Effector memory CD8-positive, alpha-beta T cell (primary cell): Measurements from ENCODE around the gene COLEC12.

Source experiments
- ATAC-seq: fragments of 150-1000 bp; cut with Tn5 transposase; replicated peaks from 2 replicates; pipeline ENCODE4 v1.10.0; 2021; ENCODE audit warnings: mild to moderate bottlenecking, moderate library complexity
- DNase-seq, 3 experiments: peaks; one replicate each; pipeline ENCODE4 v3.0.0; 2021
- H3K27ac Mint-ChIP-seq, 2 donors: one replicate each; pipeline ENCODE4 v1.8.0; 2022; ENCODE audit warnings: mild to moderate bottlenecking in 2 of 2, mixed read lengths in 2 of 2, moderate library complexity in 2 of 2
- H3K27me3 Mint-ChIP-seq, 2 donors: one replicate each; pipeline ENCODE4 v1.8.0; 2022; ENCODE audit warnings: mixed read lengths in 2 of 2
- H3K36me3 Mint-ChIP-seq: one replicate; pipeline ENCODE4 v1.8.0; 2022; ENCODE audit warnings: mild to moderate bottlenecking, moderate library complexity, mixed read lengths; ENCODE audit not compliant: insufficient read depth
- H3K4me1 Mint-ChIP-seq, 2 donors: one replicate each; pipeline ENCODE4 v1.8.0; 2022; ENCODE audit warnings: low read depth in 2 of 2, mixed read lengths in 2 of 2
- H3K4me3 Mint-ChIP-seq, 2 donors: one replicate each; pipeline ENCODE4 v1.8.0; 2022; ENCODE audit warnings: mild to moderate bottlenecking in 2 of 2, mixed read lengths in 2 of 2, moderate library complexity in 2 of 2
- H3K9me3 Mint-ChIP-seq, 2 donors: one replicate each; pipeline ENCODE4 v1.8.0; 2022; ENCODE audit warnings: mixed read lengths in 2 of 2

COLEC12 gene

DNA sequence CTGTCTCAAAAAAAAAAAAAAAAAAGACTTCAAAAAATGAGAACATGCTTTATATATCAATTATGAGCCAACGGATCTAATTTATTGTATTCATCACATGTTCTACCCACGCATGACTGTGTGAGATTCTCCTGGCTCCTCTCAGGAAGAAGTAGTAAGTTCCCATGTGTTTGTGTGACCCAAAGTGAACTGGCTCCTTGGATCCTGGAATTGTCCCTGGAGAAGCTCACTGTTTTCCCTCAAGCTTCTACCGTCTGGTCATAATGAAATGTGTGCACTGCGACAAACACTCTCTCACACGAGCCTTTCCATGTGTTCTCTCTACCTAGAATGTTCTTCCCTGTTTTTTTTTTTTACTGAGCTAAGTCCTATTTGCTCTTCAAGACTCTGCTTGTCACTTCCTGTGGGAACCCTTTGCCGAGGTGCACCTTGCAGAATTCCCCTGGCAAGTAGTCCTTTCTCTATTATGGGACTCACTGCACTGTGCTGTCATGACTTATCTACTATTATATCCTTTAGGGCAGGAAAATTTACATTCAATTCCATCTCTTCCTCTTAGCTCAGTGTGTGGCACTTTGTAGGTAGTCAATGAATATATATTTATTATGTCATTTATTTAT is 149.4 kb downstream of the COLEC12 start:
- Mint-ChIP-seq H3K27me3 (peaks cover 30 to 74% of the 10 kb centered on the region in 2 donors), H3K4me1 (no peaks in the 10 kb centered on the region), H3K36me3 (no peaks in the 10 kb centered on the region), H3K4me3 (no peak overlapping the region), H3K9me3 (no peaks in the 10 kb centered on the region), H3K27ac (no peak overlapping the region)
- ATAC-seq = no peak
- no peak for DNase-seq

DNA sequence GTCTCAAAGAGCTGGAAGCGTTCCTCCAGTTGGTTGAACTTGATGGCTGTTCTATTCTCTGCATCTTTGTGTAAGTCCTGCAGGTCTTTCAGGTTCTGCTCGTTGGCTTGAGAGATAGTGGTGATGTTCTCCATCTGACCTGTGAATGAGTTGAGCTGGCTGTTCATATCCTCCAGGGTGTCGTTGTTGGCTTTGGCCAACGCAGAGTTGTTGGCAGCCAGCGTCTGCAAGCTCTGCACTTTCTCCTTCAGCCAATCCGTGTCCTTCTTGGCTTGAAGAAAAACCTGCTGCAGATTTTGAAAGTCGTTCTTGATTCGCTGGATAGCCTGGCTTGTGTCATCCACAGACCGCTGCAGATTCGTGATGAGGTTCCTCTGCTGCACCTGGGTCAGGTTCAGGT is 153.9 kb downstream of the COLEC12 start:
- H3K4me3 Mint-ChIP-seq = no peak overlapping the region
- no peaks in the 10 kb centered on the region for H3K36me3 Mint-ChIP-seq
- no peaks in the 10 kb centered on the region for H3K9me3 Mint-ChIP-seq
- H3K27ac Mint-ChIP-seq = no peak overlapping the region
- peaks cover 32 to 74% of the 10 kb centered on the region in 2 donors for H3K27me3 Mint-ChIP-seq
- H3K4me1 Mint-ChIP-seq = no peaks in the 10 kb centered on the region
- DNase-seq = no peak
- ATAC-seq = no peak

DNA sequence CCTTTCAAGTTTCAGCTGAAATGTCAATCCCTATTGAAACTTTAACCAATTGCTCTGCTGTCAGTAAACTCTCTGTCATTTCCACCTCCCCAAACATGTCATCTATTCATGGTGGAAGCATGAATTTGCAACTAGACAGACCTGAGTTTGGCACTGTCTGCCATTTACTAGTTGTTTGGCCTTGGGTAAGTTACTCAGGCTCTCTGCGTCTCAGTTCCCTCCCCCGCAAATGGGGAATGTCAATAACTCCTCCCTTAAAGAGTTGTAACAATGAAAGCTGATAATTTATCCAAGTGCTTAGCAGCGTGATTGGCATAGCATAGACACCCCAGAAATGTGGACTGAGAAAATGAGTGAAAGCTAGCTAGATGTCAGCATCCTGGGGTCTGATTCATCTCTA is 159.4 kb downstream of the COLEC12 start:
- Mint-ChIP-seq H3K4me3 (no peak overlapping the region), H3K36me3 (no peaks in the 10 kb centered on the region), H3K4me1 (no peaks in the 10 kb centered on the region), H3K9me3 (no peaks in the 10 kb centered on the region), H3K27me3 (peaks cover 36% of the 10 kb centered on the region in 2 donors), H3K27ac (no peak overlapping the region)
- ATAC-seq (no peak), DNase-seq (no peak)

DNA sequence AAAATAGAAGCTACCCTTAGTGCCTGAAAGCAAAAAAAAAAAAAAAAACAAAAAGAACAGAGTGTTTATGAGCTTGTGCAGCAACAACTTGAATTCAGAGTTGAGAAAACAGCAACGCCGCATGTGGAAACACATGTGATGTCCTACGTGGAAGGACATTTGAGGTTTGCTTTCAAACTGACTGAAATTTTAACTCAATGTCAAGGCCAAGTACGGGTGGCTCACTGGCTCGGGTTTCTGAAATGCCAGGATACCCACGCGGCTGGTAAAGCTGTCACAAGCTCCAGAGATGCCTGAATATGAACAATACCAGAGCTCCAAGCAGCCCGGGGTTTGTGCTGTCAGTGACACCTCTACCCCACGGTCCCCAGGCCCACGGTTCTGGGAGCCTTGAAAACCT is 160.5 kb downstream of the COLEC12 start:
- H3K36me3 Mint-ChIP-seq = no peaks in the 10 kb centered on the region
- peaks cover 32 to 39% of the 10 kb centered on the region in 2 donors for H3K27me3 Mint-ChIP-seq
- DNase-seq (no peak), ATAC-seq (no peak)
- H3K4me3 Mint-ChIP-seq = no peak overlapping the region
- H3K4me1 Mint-ChIP-seq = no peaks in the 10 kb centered on the region
- no peak overlapping the region for H3K27ac Mint-ChIP-seq
- H3K9me3 Mint-ChIP-seq = no peaks in the 10 kb centered on the region

DNA sequence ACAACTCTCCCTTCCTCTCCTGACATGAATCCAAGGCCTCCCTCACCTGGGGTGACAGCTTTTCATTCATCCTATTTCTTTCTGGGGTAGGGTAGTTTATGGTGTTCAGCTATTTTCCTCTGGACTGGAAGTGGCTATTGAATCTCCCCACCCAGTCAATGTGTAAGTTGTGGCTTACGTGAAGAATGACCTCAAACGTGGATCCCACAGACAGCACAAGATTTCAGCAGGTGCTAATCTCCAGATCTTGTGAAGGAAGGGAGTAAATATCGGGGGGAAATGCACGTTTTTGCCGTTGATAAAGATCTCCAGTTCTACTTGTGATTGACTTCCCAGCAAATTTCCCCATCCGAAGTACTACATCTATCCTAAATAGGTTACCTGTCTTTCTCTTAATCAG is 161.3 kb downstream of the COLEC12 start:
- H3K9me3 Mint-ChIP-seq = no peaks in the 10 kb centered on the region
- no peak for ATAC-seq
- no peak for DNase-seq
- peaks cover 23 to 40% of the 10 kb centered on the region in 2 donors for H3K27me3 Mint-ChIP-seq
- H3K4me3 Mint-ChIP-seq = no peak overlapping the region
- no peak overlapping the region for H3K27ac Mint-ChIP-seq
- no peaks in the 10 kb centered on the region for H3K36me3 Mint-ChIP-seq
- H3K4me1 Mint-ChIP-seq = no peaks in the 10 kb centered on the region

DNA sequence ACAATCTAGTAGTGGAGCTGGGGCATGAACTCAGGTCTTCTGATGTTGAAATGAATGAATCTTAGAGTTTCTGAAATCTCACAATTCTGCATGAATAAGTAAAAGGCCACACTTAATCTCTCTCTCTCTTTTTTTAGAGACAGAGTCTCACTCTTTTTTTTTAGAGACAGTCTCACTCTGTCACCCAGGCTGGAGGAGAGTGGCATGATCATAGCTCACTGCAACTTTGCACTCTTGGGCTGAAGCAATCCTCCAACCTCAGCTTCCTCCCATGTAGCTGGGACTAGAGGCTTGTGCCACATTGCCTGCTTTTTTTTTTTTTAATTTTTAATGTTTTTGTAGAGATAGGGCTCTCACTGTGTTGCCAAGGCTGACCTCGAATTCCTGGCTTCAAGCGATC is 163.8 kb downstream of the COLEC12 start:
- H3K4me1 Mint-ChIP-seq = no peaks in the 10 kb centered on the region
- DNase-seq (no peak), ATAC-seq (no peak)
- H3K27me3 Mint-ChIP-seq = peaks cover 32 to 44% of the 10 kb centered on the region in 2 donors
- H3K27ac Mint-ChIP-seq = no peak overlapping the region
- peaks cover 3% of the 10 kb centered on the region for H3K36me3 Mint-ChIP-seq
- H3K4me3 Mint-ChIP-seq = no peak overlapping the region
- no peaks in the 10 kb centered on the region for H3K9me3 Mint-ChIP-seq

DNA sequence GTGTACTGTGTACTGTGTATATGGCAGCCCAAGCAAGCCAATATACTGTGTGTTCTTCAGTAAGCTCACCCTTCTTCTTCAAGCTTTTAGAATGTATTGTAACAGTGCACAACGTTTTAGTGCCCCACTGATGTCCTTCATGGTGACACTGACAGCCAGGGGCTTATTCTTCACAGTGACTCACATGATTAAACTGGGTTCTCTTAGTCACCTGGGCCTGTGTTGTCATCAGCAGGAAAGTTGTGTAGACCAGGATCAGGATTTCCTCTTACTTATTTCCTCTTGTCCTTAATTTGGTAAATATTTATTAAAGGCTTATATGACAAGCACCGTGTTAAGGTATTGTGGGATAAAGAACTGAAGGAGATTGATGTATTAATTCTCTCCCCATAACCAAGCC is 164.8 kb downstream of the COLEC12 start:
- Mint-ChIP-seq H3K36me3 (peaks cover 3% of the 10 kb centered on the region), H3K4me1 (no peaks in the 10 kb centered on the region), H3K4me3 (no peak overlapping the region), H3K27ac (no peak overlapping the region), H3K9me3 (no peaks in the 10 kb centered on the region), H3K27me3 (peaks cover 35 to 44% of the 10 kb centered on the region in 2 donors)
- ATAC-seq (no peak), DNase-seq (no peak)

DNA sequence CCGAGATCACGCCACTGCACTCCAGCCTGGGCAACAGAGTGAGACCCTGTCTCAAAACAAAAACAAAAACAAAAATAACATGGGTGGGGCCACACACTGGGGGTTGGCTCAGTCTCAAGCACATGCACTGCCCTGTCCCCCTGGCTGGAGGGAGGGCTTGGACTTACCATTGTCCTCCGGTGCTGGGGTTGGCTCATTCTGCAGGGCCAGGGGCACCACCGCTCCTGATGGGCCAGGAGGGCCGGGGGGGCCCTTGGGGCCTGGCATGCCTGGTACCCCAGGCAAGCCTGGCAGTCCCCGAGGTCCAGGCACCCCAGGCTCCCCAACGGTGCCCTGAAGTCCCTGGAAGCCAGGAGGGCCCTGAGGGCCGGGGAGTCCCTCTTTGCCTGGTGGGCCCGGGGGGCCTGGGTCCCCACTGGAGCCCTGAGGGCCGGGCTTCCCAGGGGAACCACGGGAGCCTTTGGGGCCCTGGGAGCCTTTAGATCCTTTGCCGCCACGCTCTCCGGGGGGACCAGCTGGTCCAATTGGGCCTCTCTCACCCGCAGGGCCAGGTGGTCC is 165.8 kb downstream of the COLEC12 start:
- Mint-ChIP-seq H3K4me1 (no peaks in the 10 kb centered on the region), H3K4me3 (no peak overlapping the region), H3K36me3 (peaks cover 3% of the 10 kb centered on the region), H3K9me3 (no peaks in the 10 kb centered on the region), H3K27ac (no peak overlapping the region), H3K27me3 (peaks cover 38 to 53% of the 10 kb centered on the region in 2 donors)
- ATAC-seq (no peak), DNase-seq (no peak)

DNA sequence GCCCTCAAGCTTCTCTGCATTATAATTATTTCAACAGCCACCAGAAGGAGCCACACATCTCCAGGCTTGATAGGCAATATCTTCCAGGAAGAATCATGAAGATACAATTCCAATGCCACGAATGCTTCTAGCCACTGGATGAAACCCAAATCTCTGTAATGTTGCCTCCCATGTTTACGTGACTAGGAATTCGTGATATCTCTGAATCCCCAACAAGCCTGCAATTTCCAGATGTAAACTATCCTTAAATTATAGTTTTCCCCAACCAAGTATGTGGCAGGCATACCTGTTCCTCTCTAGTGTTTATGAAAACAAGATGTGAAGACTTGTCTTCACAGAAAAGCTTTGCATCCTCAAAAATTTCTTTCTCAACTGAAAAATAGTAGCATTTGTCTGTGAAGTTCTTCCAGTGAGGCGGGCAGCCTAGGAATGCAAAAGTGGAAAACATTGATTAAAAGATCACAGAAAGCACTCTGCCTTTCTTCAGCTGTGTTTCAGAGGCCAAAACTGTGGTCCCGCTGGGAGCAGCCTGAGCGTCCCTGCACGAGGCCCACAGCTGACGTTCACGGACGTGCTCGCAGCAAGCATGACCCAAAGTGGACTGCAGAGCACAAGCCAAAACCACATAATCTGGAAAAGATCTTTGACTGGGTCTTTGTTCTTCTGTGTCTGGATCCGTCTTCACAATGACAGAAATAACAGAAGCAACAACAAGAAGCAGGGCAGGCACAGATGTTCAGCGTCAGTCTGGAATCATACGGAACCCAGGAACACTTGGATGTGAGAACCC is 167.6 kb downstream of the COLEC12 start:
- H3K27ac Mint-ChIP-seq = no peak overlapping the region
- no peaks in the 10 kb centered on the region for H3K4me1 Mint-ChIP-seq
- DNase-seq (no peak), ATAC-seq (no peak)
- no peaks in the 10 kb centered on the region for H3K9me3 Mint-ChIP-seq
- H3K4me3 Mint-ChIP-seq = no peak overlapping the region
- peaks cover 3% of the 10 kb centered on the region for H3K36me3 Mint-ChIP-seq
- H3K27me3 Mint-ChIP-seq = peaks cover 50 to 52% of the 10 kb centered on the region in 2 donors

DNA sequence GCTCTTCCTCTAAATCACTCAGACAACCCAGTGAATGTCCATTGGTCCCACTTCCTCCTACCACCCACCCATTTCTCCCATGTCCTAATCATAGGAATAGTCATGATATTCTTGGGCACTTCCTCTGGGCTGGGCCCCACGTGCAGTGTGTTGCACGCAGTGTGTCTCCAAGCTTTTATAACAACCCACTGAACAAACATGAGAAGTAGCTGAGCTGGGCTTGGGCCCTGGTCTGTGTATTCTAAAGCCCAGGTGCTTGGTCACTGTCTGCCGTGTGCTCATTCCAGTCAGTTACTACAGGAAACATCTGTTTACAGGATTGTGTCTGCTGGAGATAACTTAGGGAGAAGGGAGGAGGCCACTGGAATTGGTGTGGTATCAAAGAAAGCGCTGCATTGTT is 168.5 kb downstream of the COLEC12 start:
- Mint-ChIP-seq H3K4me3 (no peak overlapping the region), H3K27ac (no peak overlapping the region), H3K4me1 (no peaks in the 10 kb centered on the region), H3K9me3 (no peaks in the 10 kb centered on the region), H3K27me3 (peaks cover 41 to 52% of the 10 kb centered on the region in 2 donors), H3K36me3 (peaks cover 3% of the 10 kb centered on the region)
- DNase-seq (no peak), ATAC-seq (no peak)

DNA sequence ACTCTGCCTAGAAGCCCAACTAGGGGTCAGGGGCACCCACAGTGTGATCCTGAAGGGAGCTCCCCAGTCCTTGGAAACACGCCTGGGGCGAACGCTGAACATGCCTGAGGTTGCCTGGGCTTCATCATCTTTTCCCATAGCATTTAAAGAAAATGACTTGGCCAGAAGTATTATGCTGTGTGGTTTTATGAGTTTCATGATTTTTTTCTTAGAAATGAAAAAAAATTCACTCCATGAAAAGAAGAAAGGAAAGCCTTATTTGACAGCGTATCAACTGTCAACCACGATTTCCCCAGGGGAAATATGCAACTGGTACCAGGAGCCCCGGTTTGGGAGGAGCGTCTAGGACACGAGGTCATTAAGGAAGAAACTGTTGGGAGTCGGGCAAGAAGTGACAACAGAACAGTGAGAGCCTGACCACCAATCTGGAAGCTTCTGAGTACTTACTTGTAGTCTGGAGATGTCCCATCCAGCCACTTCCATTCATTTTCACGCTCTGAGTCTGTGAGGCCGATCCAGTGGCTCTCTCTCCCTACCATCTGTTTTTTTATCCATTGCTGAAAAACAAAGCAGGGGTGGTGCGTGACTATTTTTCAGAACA is 169.2 kb downstream of the COLEC12 start:
- Mint-ChIP-seq H3K36me3 (peaks cover 3% of the 10 kb centered on the region), H3K4me1 (no peaks in the 10 kb centered on the region), H3K4me3 (no peak overlapping the region), H3K27ac (no peak overlapping the region), H3K27me3 (peaks cover 39 to 52% of the 10 kb centered on the region in 2 donors), H3K9me3 (no peaks in the 10 kb centered on the region)
- DNase-seq (no peak), ATAC-seq (no peak)

DNA sequence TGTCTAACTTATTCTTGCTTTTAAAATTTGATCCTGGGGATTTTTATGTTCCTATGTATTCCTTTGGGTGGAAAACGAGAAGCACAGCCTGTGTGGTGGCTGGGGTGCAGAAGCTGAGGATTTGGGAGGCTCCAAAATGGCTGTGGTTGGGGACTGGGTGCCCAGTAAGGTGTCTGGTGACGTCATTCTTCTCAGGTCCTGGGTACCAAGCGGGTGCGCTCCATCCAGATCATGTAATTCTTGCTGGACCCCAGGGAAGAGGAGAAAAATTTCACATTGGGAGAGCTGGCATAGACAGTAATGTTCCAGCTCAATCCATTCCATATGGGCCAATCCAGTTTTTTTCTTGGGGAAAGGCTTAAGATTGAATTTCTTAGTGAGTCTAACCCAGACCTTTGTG is 171.6 kb downstream of the COLEC12 start:
- no peaks in the 10 kb centered on the region for H3K4me1 Mint-ChIP-seq
- no peak overlapping the region for H3K4me3 Mint-ChIP-seq
- no peaks in the 10 kb centered on the region for H3K9me3 Mint-ChIP-seq
- H3K36me3 Mint-ChIP-seq = peaks cover 3% of the 10 kb centered on the region
- peaks cover 35 to 52% of the 10 kb centered on the region in 2 donors for H3K27me3 Mint-ChIP-seq
- DNase-seq (no peak), ATAC-seq (no peak)
- no peak overlapping the region for H3K27ac Mint-ChIP-seq

DNA sequence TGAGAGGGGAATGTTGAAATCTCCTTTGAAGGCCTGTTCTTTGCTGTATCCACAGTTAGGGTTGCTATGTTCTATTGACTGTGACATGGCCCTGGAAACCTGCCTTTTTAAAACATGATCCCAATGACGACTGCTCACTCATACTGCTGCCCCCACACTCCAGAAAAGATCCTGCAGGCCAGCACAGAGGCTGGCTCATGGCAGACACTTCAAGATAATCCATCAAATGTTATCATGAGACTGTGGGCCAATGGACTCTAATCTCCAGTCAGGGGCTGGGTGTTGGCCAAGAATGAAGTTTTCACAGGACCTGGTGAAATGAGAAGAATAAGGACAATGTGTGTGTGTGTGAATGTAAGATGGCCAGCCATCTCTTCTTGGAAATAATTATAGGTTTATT is 173.7 kb downstream of the COLEC12 start:
- DNase-seq = no peak
- H3K27ac Mint-ChIP-seq = no peak overlapping the region
- H3K9me3 Mint-ChIP-seq = no peaks in the 10 kb centered on the region
- H3K4me3 Mint-ChIP-seq = no peak overlapping the region
- no peaks in the 10 kb centered on the region for H3K36me3 Mint-ChIP-seq
- peaks cover 28 to 43% of the 10 kb centered on the region in 2 donors for H3K27me3 Mint-ChIP-seq
- ATAC-seq = no peak
- peaks cover 3 to 5% of the 10 kb centered on the region in 2 donors for H3K4me1 Mint-ChIP-seq

DNA sequence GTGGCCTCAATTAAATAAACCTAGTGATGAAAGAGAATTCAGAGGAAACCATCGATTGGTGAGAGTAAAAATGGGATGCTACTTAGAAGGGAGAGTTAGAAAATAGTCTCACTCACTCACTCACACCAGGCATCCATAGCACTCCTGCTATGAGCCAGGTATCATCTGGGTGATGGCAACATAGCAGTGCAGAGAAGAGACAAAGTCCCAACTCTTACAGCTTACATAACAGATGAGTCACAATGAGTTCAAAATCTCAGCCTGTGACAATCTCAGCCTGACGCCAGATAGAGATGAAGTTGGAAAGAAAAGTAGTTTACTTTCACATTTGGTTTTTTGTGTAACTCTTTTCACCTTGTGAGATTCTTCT is 177.3 kb downstream of the COLEC12 start:
- Mint-ChIP-seq H3K9me3 (no peaks in the 10 kb centered on the region), H3K4me1 (peaks cover 3 to 5% of the 10 kb centered on the region in 2 donors), H3K4me3 (no peak overlapping the region), H3K27me3 (peaks cover 21 to 28% of the 10 kb centered on the region in 2 donors), H3K27ac (no peak overlapping the region), H3K36me3 (no peaks in the 10 kb centered on the region)
- DNase-seq = no peak
- ATAC-seq = no peak
